Measurements from ENCODE around the gene SOCS1. TPM values are rescaled to one million over a fixed set of nuclear protein-coding genes. Genes with fewer than 3 reads are reported as not detected.

SOCS1 gene
- total and polyA plus RNA-seq, 2 of the 4 experiments (the other 2 are of a cell fraction) = 2.0 to 22.0 TPM

- Histone ChIP-seq H3K27ac (ENCODE audit: insufficient read depth, low read length) (no peak overlapping the region), H3K4me2 (ENCODE audit: low read depth, low read length) (no peak overlapping the region), H3K14ac (replicated peaks; ENCODE audit: low read depth, low read length) (no peak overlapping the region), H3K4me1 (ENCODE audit: control insufficient read depth, insufficient read depth, low read length) (peaks cover 7% of the 10 kb centered on the region; the same call in 1 of the 2 replicates), H3K27me3 (ENCODE audit: control insufficient read depth, insufficient read depth, low read length) (peaks cover 4% of the 10 kb centered on the region), H3K18ac (ENCODE audit: low read depth, low read length) (no peak overlapping the region), H2BK15ac (ENCODE audit: low read depth, low read length) (no peak overlapping the region), H2BK5ac (ENCODE audit: low read depth, low read length, poor library complexity, severe bottlenecking) (no peak overlapping the region), H3K9me1 (ENCODE audit: insufficient read depth, low read length) (no peaks in the 10 kb centered on the region), H3K79me1 (ENCODE audit: low read depth in 1 of 2, low read length in 2 of 2) (no peaks in the 10 kb centered on the region), H2AK9ac (replicated peaks; ENCODE audit: low read depth, low read length, poor library complexity) (no peak overlapping the region), H4K5ac (ENCODE audit: low read depth, low read length) (no peak overlapping the region), H2AFZ (replicated peaks; ENCODE audit: low read length, poor library complexity) (no peak overlapping the region), H3K56ac (ENCODE audit: extremely low read depth, insufficient read depth, low read length) (no peak overlapping the region), H2AK5ac (ENCODE audit: low read depth, low read length) (no peak overlapping the region), H3K9me3 (ENCODE audit: control insufficient read depth, insufficient read depth, low read length) (no peaks in the 10 kb centered on the region), H2BK120ac (ENCODE audit: low read depth, low read length) (no peak overlapping the region), H3K23ac (ENCODE audit: low read depth, low read length) (no peak overlapping the region), H3K36me3 (ENCODE audit: control insufficient read depth, insufficient read depth, low read length) (no peaks in the 10 kb centered on the region), H3K9ac (ENCODE audit: low read depth, low read length) (no peak overlapping the region), H4K20me1 (ENCODE audit: insufficient read depth, low read length) (no peaks in the 10 kb centered on the region), H4K91ac (ENCODE audit: insufficient read depth, low read depth, low read length) (no peak overlapping the region), H3K4ac (ENCODE audit: low read depth, low read length) (no peak overlapping the region), H4K8ac (ENCODE audit: low read depth in 2 of 2, low read length in 2 of 2) (no peak overlapping the region), H3K4me3 (ENCODE audit: insufficient read depth, low read depth, low read length) (no peak overlapping the region), H2BK20ac (ENCODE audit: low read depth, low read length) (no peak overlapping the region)
- CTCF ChIA-PET = no interaction called here
- TF ChIP-seq RCOR1 (IDR thresholded peaks at IDR 0.05; ENCODE audit: insufficient replicate concordance, low read length) = no peak
- WGBS, 2 experiments (ENCODE audit: extremely low coverage in 2 of 2, insufficient read length in 1 of 2) = no CpG with 5 or more reads among the region's 2 CpGs
- ATAC-seq (ENCODE audit: low read depth) (no peak), DNase-seq (no peak)
- dilution Hi-C loops (cut with HindIII; ENCODE audit: low sequenced_read_pairs, unreplicated experiment) = no loop called here
- BruUV-seq (replicated peaks) = no TSS peak
- intact Hi-C loops (cut with micrococcal nuclease) = no loop called here
- in situ Hi-C loops (cut with MboI; ENCODE audit: low sequenced_read_pairs) = no loop called here
- POLR2A ChIA-PET (ENCODE audit: unreplicated experiment) = no interaction called here
Observed at GRCh38 chr16:11270602-11271162, 14.7 kb upstream of the SOCS1 start.

Measured in IMR-90 (cell line).